Islet precursor cell (in vitro differentiated cells): ENCODE measurements around the gene OBSCN.
"Not testable (repeated sequence)": the region's sequence is repeated elsewhere in the genome, so short reads cannot be mapped to it uniquely, and the experiment has no call there.

Experiments
- DNase-seq: peaks from one replicate; pipeline ENCODE4 v3.0.0-alpha.2; 2018

Gene OBSCN

GRCh38 chr1:228214921-228215662 lies 7.2 kb downstream of the OBSCN start:
- no peak for DNase-seq

GRCh38 chr1:228215663-228216116 lies 7.8 kb downstream of the OBSCN start:
- DNase-seq: no peak

GRCh38 chr1:228216371-228217320 lies 8.8 kb downstream of the OBSCN start:
- DNase-seq: peak; percentile 51

GRCh38 chr1:228217551-228218344 lies 9.9 kb downstream of the OBSCN start:
- DNase-seq: no peak

- no peak for DNase-seq
Observed at GRCh38 chr1:228218513-228219244, 10.8 kb downstream of the OBSCN start.

- DNase-seq: no peak
Observed at GRCh38 chr1:228219245-228219961, 11.6 kb downstream of the OBSCN start.

- no peak for DNase-seq
Observed at GRCh38 chr1:228219962-228220780, 12.3 kb downstream of the OBSCN start.

- DNase-seq: not testable (repeated sequence)
Observed at GRCh38 chr1:228221097-228221496, 13.3 kb downstream of the OBSCN start.

- no peak for DNase-seq
Observed at GRCh38 chr1:228222548-228222947, 14.7 kb downstream of the OBSCN start.

- peak; percentile 37 for DNase-seq
Observed at GRCh38 chr1:228224198-228225164, 16.6 kb downstream of the OBSCN start.

- DNase-seq: no peak
Observed at GRCh38 chr1:228225165-228225710, 17.4 kb downstream of the OBSCN start.

GRCh38 chr1:228225740-228226139 lies 17.9 kb downstream of the OBSCN start:
- peak; percentile 34 for DNase-seq

- DNase-seq: peak; percentile 22
Observed at GRCh38 chr1:228226141-228226874, 18.5 kb downstream of the OBSCN start.

GRCh38 chr1:228226956-228227791 lies 19.3 kb downstream of the OBSCN start:
- peak; percentile 68 for DNase-seq

GRCh38 chr1:228228147-228228546 lies 20.3 kb downstream of the OBSCN start:
- peak; percentile 40 for DNase-seq

GRCh38 chr1:228228601-228229074 lies 20.8 kb downstream of the OBSCN start:
- no peak for DNase-seq

- DNase-seq: no peak
Observed at GRCh38 chr1:228231189-228231588, 23.3 kb downstream of the OBSCN start.
